GM12873 (cell line): Measurements from ENCODE around the gene HPCAL1.

Source experiments
- TF ChIP-seq, protein P1 (sequence below): IDR thresholded peaks from 2 replicates; pipeline ENCODE4 v1.5.1; 2012; ENCODE audit warnings: low read depth, mild to moderate bottlenecking, moderate library complexity, low read length, control low read depth; ENCODE audit not compliant: insufficient read depth; ENCODE audit errors: missing control alignments

Gene HPCAL1

DNA sequence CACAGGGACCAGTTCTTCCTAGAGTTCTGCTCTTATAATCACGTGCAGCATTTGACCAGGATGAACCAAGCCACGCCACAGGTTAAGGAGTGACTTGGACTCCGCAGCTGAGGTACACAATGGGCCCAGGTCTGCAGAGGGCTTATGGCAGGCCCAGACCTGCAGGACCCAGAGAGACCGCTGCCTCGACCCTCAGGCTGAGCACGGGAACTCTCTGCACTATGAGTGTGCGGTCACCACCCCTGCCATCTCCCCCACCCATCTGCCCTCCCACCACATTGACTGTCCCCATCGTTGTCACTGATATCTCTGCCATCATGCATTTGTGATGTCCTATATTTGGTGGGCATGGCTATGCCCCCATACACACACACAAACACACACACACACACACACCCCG lies 45.7 kb upstream of the HPCAL1 start:
- TF ChIP-seq, protein P1, sequence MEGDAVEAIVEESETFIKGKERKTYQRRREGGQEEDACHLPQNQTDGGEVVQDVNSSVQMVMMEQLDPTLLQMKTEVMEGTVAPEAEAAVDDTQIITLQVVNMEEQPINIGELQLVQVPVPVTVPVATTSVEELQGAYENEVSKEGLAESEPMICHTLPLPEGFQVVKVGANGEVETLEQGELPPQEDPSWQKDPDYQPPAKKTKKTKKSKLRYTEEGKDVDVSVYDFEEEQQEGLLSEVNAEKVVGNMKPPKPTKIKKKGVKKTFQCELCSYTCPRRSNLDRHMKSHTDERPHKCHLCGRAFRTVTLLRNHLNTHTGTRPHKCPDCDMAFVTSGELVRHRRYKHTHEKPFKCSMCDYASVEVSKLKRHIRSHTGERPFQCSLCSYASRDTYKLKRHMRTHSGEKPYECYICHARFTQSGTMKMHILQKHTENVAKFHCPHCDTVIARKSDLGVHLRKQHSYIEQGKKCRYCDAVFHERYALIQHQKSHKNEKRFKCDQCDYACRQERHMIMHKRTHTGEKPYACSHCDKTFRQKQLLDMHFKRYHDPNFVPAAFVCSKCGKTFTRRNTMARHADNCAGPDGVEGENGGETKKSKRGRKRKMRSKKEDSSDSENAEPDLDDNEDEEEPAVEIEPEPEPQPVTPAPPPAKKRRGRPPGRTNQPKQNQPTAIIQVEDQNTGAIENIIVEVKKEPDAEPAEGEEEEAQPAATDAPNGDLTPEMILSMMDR = no peak

DNA sequence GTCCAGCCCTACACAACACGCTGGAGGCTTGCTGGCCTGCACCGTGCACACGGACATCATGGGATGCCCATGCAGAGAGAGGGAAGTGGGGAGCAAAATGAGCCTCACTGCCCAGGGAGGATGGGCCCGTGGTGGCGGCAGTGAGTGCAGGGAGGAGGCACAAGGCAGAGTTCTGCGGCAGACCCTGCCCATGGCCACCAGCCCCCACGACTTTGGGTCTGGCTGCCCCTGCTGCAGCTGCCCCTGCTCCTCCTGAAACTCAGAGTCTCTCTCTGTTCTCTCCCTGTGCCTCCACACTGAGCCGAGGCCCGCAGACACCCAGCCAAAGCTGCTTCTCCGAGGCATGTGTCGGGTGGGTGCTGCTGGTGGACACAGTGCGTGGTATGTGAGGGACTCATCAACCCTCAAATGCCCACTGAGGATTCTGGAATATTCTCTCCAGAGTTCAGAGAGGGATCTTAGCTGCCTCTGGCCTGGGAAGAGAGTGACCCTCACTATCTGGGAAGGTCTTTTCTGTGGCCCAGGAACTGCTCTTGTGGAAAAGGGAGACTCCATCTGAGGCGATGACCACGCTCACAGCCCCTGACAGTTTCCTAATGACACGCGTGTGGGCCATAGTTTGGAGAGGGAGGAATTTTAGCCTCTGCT lies 45.1 kb upstream of the HPCAL1 start:
- TF ChIP-seq, protein P1 = no peak

DNA sequence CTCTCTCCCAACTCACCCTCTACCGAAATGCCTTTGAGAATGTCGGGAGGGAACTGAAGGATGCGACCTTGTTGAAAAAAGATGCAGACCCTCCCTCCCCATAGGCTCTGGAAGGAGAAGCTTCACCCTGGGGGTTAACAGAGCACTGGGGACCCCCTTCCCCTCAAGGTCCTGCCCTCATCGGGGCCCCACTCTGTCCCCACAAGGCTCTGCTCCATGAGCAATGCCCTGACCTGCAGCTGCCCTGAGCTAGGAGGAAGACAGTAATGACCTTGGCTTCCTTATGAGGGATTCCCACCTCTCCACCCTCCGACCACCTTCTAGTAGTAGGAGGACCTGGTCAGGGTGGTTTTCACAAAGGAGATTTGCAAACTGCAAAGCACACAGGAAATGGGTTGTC lies 44.4 kb upstream of the HPCAL1 start:
- TF ChIP-seq, protein P1 = no peak

DNA sequence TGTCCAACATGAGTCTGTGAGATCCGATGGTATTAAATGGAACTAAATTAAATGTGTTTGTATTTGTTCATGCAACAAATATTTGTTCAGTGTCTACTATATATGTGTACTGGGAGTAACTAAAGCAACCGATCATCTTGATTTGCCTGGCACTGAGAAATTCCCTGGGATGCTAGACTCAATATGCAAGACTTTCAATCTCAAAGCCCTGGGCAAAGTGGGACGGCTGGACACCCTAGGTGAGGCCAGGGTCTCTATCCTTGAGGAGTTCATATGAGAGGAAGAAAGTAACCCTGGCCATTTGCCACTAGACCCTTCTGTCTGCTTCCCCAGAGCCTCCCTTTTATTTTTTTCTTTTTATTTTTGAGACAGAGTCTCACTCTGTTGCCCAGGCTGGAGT lies 44.0 kb upstream of the HPCAL1 start:
- TF ChIP-seq, protein P1 = no peak

DNA sequence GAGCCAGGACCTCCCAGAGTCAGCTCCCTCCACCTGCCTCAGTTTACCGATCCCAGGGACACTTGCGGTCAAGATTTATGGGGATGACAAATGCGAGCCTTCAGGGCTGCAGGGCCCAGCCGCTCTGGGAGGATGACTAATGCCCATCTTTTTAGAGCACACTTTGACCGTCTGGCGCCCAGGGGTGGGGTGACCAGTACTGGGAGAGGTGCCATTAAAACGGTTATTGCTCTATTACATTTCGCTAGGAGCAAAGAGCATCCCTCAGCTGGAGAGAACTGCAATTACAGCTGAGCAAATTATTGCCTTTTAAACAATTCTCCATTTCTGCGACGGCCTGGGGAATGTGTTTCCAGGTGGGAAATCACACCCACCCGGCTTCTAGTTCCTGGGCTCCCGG lies 42.6 kb upstream of the HPCAL1 start:
- TF ChIP-seq, protein P1 = no peak

DNA sequence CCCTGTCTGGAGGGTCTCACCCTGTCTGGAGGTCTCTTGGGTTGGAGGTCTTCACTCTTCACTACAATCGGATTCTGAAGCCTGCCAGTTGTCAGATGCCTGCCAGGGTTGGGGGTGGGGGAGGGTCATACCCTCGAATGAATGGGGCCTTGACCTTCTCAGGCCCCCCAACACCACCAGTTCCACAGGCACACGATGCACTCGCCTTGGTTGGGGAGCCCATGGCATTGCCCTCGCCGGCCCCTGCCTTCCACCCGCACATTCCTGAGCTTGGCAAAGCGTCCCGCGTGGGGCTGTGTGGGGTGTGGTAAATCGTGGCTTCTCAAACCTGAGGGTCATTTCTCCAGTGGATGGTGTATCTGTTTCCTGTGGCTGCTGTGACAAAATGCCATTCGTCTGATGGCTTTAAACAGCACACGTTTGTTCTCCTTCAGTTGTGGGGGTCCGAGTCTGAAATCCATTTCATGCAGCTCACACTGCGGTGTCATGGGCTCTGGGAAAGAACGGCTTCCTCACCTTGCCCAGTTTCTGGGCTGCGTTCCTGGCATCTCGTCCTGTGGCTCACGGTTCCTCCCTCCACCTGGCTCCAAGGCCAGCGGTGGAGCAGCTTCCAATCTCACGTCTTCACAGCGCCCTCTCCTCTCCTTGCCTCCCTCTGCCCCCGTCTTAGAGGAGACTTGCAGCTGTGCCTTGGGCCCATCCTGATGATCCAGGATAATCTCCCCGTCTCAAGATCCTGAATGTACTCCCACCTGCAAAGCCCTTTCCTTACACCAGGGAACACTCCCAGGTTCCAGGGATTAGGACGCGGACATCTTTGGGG lies 38.0 kb upstream of the HPCAL1 start:
- TF ChIP-seq, protein P1 = no peak

DNA sequence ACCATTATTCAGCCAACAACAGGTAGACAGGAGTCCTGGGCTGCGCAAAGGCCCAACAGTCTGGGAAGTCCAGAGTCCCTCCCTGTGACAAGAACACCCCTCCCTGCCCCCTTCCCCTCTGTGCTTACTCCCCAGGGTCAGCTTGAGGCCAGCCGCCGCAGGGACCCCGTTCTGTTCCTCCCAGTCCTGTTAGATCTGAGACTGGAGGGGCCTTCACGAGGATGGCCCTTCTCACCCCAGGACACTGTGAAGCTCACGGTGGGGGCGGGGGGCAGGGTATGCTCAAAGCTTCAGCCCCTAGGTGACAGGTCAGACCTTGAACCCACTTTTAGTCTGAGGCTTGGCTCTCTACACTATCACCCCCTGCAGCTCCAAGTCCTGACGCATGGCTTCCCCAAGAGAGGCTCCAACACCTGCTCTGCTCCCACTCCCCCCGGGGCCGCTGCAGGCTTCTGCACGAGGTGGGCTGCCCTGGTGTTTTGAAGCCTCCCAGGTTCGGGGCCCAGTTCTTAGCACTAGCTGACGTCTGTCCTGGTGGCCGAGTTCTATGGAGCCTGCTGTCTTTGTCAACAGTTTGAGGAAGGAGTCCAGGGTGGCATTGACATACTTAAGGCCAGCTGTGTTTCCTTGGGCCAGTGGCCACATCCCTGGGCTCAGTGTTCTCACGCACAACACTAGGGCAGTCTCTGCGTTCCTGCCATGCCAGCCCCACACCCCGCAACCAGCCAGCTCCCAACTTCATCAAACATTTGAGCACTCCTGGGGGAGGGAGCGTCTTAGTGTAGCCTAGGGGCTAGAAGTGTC lies 37.2 kb upstream of the HPCAL1 start:
- TF ChIP-seq, protein P1 = no peak
